ENCODE results near the gene CCDC167.

CCDC167 gene

DNA sequence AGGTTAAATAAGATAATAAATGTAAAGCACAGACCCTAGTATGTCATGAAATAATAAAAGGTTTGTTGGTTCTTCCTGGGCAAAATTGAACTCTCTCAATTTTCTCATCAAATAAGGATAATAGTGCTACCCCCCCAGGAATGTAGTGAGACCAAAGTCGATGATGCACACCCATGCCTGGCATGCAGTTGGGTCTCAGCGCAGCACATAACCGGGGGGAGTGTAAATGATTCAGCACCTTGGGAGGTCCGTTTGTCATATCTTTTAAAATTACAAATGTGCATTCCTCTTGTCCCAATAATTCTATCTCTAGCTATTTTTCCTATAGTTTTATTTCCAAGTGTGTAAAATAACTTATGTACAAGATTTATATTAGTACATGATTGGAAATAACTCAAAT, 31.3 kb upstream of the CCDC167 start:
- FAIRE-seq (no peak), DNase-seq (ENCODE audit: insufficient read length, low spot score) (peak; percentile 51)

DNA sequence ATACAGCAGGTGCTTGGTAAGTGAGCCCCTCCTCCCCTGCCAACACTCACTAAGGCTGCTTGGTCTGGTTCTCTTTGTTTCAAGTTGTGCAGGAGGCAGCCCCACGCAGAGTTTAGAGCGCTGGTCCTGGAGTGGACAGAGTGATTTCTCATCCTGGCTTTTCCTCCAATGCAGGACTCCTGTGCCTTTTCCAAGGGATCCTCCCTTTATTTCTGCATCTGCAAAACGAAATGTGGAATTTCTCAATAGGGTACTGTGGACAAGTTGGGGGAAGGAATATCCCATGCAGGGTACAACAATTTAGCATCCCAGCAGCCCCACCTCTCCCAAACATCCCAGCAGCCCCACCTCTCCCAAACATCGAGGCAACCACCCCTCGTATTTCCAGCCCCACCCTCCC, 30.6 kb upstream of the CCDC167 start:
- FAIRE-seq: no peak
- no peak for DNase-seq (ENCODE audit: insufficient read length, low spot score)

DNA sequence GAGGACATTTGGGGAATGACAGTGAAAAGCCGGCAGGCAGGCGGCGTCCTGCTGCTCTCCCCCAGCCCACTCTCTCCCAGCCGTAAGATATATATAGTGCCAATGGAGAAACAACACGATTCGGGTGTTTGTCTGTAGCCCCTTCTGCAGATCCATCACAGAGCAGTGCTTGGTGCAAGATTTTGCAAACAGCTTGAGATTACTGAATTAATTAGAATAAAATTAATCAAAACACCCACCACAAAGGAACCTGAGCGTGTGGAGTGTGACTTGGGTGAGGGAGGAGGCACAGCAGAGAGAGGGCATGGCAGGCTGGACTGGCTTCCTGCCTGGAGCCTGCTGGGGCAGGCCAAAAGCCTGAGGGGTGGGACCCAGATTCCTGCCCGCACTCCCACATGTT, 28.8 kb upstream of the CCDC167 start:
- DNase-seq (ENCODE audit: insufficient read length, low spot score) (no peak), FAIRE-seq (no peak)

DNA sequence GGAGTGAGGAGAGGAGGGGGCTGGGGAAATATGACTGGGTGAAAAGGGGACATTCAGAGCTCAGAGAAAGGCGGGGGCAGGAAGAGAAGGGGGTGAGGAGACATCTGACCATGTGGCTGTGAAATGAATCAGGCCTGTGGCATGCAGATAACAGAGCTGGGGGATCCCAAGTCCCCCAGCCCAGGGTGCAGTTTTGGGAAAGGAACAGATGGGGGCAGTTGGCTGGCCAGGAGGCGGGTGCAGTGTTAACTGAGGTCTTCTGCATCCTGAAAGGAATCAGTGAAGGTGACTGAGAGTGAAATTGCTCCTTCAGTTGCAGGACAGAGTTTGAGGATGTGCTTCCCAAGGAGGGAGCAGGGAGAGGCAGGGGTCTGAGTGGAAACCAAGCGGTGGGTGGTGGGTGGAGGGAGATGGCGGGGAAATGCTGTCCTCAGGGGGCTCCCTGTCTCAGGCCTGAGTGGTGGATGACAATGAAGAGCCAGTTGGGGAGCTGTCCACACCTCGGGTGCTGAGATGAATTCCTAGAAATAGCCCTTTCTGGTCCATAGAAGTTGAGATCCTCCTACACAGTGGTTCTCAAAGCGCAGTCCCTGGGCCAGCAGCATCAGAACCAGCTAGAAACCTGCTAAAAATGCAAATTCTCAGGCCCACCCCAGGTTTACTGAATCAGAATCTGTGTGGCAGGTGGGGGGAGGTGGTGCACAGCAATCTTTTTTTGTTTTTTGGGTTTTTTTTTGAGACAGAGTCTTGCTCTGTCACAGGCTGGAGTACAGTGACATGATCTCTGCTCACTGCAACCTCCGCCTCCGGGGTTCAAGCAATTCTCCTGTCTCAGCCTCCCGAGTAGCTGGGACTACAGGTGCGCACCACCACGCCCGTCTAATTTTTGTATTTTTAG, 26.0 kb upstream of the CCDC167 start:
- FAIRE-seq (no peak), DNase-seq (ENCODE audit: insufficient read length, low spot score) (peak; percentile 62)

DNA sequence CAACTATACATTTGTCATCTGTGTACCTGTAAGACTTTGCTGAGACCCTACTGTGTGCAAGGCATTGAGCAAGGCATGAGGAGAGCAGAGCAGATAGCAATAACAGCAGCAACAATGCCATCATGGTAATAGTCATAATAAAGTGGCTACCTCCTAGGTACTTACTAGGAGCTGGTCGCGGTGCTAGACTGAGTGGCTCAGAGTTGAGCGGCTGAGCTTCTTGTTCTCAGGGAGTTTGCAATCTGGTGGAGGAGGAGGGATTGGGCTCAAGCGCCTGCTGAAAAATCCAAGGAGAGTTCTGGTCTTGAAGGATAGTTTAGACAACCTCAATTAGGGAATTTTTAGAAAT, 25.3 kb upstream of the CCDC167 start:
- DNase-seq (ENCODE audit: insufficient read length, low spot score) (no peak), FAIRE-seq (no peak)

DNA sequence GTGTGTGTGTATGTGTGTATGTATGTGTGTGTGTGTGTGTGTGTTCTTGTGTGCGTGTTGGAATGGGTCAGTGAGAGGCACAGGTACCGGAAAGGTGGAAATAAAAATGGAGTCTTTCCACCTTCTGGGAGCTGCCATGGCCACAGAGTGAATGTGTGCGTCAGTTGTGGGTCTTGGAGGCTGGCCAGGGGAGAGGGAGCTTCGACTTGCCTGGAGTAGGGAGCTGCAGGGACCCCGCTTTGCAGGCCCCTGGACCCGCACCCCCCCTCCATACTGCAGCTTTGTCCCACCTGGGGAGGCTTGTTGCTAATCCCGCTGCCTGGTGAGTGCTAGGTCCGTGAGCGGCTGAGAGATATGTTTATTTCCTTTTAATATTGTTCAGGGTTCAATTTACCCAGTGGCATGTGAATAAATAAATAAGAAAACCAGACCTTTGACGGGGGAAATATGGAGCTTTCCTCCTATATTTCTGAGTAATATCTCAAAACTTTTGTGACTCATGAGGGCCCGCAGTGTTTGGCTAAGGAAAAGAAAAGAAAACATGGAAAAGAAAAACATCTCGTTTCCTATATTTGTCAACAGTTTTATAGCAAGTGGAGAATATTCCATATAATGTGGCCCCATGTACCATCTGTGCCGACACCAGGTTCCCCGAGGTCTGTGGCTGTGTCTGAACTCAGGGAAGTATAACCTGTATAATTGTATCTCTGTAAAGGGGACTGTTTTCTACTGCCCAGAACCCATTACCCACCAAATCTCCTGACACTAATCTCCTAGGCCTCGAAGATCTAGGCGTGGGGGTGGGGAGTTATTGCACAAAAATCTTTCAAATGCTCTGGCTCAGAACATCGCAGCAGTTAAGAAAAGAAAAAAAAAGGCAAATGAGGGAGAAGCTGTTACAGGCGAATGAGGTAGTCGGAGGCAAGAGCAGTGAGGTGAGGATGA, 24.6 kb upstream of the CCDC167 start:
- FAIRE-seq: peak; percentile 96
- peak; percentile 39 for DNase-seq (ENCODE audit: insufficient read length, low spot score)

DNA sequence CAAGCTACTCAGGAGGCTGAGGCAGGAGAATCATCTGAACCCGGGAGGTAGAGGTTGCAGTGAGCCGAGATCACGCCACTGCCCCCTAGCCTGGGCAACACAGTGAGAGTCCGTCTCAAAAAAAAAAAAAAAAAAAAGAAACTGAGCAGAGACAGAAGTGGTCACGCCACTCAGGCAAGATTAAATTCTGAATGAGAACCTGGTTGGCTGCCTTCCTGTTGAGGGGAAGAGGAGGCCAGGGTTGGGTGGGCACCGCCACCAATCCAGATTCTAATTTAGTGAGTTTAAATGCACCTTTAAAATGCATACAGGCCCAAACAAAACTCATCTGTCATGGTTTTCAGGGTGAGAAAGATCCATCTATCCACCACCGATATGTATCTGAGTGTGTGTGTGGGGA, 23.7 kb upstream of the CCDC167 start:
- DNase-seq (ENCODE audit: insufficient read length, low spot score) (no peak), FAIRE-seq (no peak)

DNA sequence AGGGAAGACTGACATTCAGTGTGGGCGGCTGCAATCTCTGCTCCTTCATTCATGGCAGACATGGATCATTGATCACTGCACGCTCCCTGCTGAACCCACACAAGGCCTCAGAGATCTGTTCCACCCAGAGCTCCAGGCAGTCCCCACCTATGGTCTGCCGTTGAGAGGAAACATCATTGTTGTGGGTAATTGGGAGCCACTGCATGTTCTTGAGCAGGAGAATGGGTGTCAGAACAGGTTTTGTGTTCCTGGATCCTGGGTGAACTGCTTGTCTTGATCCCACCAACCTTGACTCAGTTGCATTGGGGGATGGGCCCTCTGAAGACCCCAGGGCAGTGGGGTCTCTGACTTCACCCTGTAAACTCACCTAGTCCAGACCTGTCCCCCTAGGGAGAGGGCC, 23.1 kb upstream of the CCDC167 start:
- no peak for FAIRE-seq
- DNase-seq (ENCODE audit: insufficient read length, low spot score): no peak

DNA sequence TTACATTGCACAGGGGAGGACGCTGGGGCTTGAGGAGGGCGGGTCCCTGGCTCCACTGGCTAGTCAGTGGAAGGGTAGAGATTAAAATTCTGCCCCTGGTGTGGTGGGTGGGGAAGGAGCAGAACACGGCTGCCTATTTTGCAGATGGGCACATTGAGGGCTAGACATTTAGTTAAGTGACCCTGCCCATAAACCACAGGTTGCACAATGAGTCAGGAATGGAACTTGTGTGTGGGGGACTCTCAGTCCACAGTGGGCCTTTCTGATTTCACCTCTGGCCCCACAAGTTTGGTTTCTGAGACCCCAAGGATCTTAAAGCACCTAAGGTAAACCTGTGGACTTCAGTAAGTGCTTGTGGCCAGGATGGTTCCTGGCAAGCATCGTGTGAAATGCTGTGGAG, 22.0 kb upstream of the CCDC167 start:
- DNase-seq (ENCODE audit: insufficient read length, low spot score) (no peak), FAIRE-seq (no peak)

DNA sequence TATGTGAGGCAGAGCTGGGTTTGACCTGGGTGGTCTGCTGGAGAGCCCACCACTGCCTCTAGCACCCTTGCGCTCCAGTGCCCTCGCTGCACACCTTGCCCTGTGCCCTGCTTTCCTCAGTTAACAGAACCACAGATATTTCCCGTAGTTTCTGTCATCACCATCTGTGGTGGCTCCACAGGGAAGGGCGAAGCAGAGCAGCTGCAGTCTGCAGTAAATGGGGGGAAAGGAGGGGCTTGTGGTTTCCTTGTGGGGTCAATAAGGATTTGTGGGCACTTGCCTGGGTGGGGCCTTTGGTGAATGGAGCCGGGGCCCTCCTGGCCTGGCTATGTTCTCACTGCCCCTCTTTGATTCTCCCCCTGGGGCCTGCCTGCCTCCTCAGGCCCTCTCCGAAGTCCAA, 21.2 kb upstream of the CCDC167 start:
- no peak for DNase-seq (ENCODE audit: insufficient read length, low spot score)
- FAIRE-seq: no peak

DNA sequence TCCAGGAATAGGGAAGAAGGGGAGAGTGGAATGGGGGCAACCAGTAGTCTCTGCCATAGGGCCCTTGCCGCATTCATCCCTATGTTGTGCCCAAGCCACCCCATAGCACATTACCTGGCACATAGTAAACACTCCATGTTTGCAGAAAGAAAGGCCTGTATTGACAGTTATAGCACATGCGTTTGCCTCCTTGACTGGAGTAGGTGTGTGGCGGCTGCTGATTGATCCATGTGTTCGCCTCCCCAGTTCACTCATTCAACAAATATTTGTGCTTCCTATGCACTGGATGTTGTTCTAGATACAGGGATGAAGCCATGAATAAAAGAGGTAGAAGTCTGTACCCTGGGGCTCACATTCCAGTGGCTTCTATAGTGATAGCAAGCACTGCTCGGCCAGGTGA, 19.8 kb upstream of the CCDC167 start:
- no peak for DNase-seq (ENCODE audit: insufficient read length, low spot score)
- FAIRE-seq: no peak

DNA sequence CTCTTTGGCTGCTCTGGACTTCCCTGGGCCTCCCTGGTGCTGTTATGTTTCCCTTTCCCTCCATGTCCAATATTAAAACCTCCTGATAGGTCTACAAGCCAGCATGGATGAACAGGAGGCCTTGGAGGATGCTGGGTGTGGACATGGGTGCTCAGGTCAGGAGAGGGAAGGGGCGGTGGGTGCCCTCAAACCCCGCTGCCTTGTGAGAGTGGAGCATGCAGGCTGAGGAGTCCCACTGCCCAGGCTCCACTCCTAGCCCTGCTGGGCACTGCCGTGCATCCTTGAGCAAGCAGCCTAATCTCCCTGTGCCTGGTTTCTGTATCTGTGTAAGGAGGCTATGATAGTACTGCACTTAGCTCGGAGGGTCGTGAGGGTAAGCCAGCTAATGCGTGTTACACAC, 18.4 kb upstream of the CCDC167 start:
- FAIRE-seq: no peak

DNA sequence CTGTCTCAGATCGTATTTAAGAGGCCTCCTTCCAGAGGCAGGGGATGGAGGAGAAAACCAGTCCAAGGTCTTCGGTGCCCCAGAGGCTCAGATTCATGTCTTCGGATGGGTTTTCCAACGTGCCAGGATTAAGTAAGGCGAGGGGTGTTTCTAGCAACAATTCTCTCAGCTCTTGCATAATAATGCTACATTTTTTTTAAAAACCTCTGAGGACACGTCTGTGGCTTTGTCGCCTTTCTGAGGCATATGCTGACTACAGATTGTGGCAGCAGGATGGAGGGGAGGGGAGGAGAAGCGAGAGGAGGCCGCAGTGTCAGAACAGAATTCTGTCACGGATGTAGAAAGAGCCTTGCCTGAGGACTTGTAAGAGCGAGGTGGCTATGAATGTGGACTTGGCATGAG, 17.7 kb upstream of the CCDC167 start:
- FAIRE-seq (no peak), DNase-seq (ENCODE audit: insufficient read length, low spot score) (no peak)

More for the DNA sequence above, 18.4 kb upstream of the CCDC167 start:
- no peak for DNase-seq (ENCODE audit: insufficient read length, low spot score)

DNA sequence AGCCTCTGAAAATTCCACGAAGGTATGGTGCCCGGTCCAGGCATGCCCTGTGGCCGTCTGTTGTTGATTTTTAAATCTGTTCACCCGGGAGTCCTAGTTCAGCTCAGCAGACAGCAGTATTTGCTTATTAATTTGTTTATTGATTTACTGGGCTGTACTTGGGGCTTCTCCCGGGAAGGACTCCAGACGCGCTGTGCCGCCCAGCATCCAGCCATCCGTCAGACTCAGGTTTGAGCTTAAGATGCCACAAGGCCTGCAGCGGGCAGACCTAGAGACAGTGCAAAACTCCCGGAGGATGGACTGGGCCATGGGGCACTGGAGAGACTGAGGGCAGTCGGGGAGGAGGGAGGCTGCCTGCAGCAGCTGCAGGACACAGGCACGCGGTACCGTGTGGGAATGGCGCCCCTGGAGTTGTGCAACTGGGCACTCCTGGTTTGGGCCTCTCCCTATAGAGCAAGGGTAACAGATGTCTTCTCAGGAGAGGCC, 17.3 kb upstream of the CCDC167 start:
- FAIRE-seq (no peak), DNase-seq (ENCODE audit: insufficient read length, low spot score) (no peak)

DNA sequence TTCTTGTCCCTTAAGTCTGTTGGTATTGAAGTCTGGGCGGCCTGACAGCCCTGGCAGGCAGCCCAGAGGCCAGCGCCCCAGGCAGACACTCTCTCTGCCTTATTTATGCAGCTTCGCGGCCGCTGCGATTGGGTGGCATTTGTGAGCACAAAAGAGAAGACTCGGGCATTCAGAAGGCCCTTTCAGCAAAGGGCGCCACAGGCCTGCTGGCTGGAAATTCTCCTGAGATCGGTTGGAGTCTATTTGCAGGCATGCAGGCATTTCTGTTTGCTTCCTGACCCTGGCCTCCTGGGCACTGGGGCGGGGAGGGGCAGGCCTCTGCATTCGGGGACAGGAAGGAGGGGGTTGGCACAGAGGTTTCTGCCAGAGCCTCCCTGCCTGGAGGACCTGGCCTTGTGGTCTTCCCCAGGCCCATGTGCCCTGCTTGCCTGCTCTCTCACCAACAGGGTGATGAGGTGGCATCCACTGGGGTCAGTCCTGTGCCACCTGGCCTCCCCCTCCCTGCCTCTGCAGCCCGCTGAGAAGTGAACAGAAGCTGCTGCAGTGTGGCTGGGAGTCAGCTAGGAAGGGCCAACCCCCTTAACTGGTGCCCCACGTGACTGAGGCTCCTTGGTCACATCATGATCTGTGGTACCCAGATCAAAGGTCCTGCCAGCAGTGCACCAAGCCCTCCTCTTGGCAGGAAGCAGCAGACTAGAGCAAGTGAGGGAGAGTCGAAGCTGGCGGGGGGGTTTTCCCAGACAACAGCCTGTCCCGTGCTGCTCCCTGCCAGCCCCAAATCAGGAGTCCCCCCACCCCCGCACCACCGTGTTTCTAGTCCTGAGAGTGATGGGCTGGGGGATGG, 16.6 kb upstream of the CCDC167 start:
- FAIRE-seq (peak; percentile 4), DNase-seq (ENCODE audit: insufficient read length, low spot score) (no peak)

DNA sequence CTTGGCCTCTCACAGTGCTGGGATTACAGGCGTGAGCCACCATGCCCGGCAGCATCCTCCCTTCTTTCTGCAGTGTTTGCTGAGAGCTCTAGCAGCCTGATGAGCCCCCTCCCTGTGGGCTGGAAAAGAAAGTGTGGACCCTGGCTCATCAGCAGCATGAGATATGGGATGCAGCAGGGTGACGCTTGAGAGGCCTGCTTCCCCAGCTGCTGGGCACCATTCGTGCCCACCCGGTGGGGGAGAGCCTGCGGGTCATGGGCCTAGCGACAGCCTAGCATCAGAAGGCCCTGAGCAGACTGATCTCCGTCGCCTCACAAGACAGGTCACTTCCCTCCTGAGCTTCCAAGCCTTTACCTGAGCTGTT, 16.0 kb upstream of the CCDC167 start:
- DNase-seq (ENCODE audit: insufficient read length, low spot score) (no peak), FAIRE-seq (no peak)

DNA sequence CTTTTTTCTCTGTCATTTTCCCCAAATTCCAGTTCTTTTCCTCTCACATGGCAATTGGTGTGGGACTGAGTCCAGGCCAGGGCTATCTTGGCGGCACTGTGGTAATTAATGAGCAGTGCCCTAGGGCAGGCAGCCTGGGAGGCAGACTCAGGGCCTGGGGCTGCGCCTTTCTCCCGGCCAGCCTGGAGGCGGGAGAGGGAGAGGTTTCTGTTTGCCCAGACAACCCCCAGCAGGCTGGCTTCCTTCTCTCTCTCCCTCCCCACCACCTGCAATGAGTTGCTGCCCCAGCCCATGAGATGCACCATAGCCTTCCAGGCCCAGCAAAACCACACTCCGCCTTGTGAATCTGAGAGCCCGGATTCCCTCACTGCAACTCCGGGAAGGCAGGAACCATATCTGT, 15.1 kb upstream of the CCDC167 start:
- FAIRE-seq: no peak
- DNase-seq (ENCODE audit: insufficient read length, low spot score): no peak

DNA sequence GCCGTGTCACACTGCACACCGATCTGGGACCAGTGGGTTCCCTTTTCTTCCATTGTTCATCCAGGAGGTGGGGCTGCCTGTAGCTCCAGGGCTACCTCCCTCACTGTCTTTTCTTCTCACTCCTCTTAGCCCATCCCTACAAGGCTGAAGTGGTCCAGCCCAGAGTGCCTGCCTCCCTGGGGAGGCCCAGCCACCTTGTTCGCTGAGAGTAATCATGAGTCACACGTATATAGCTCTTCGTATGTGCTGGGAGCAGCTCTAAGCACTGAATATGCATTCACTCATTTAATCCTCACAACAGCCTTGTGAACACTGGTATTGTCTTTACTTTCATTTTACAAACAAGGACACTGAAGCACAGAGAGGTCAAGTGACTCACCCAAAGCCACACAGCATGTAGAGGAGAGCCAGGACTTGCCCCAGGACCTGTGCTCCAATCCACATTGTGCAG, 14.7 kb upstream of the CCDC167 start:
- FAIRE-seq: peak; percentile 67
- no peak for DNase-seq (ENCODE audit: insufficient read length, low spot score)

DNA sequence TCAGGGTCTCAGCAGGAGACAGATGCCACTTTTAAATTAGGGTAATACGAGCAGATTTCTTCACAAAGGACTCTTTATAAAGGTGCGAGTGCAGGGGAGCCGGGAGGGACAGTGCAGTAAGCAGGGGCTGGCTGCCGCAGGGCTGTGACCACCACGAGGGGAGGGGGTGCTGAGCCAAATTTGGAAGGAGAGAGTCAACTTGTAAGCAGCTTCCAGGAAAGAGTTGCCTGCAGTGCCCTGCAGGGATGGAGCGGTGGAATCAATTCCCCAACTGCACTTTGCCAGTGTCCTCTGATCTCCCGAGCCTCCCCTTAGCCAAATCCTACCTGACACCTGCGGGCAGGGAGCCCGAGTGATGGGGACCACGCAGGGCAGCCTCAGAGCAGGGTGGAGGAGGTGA, 13.9 kb upstream of the CCDC167 start:
- DNase-seq (ENCODE audit: insufficient read length, low spot score) (no peak), FAIRE-seq (no peak)

DNA sequence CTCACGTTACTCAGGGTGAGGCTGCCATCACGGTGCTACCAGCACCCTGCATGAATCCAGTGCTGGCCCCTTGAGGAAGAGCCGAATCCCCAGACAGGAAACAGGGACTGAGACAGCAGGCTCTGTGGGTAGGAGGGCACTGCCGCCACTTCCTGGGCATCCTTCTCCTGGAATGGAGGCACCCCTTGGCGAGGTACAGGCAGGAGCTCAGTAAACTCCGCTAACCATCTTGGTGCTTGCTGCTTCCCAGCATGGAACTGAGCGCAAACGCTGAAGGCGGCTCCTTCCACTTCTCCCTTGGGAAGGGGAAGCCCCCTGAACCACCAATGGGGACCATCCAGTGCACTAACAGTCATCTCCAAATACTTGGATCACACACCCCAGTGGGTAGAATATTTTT, 13.5 kb upstream of the CCDC167 start:
- DNase-seq (ENCODE audit: insufficient read length, low spot score): no peak
- no peak for FAIRE-seq

All from HTR-8/SVneo (cell line).